Omental fat pad (tissue), 4 donors: ENCODE measurements around the gene MINAR1. TPM values are rescaled to one million over a fixed set of nuclear protein-coding genes. Genes with fewer than 3 reads are reported as not detected.

Experiments
- ATAC-seq: fragments of 150-250 bp; one replicate; pipeline ENCODE4 v1.9.1; 2016; ENCODE audit warnings: mild to moderate bottlenecking, moderate library complexity; ENCODE audit not compliant: low FRiP score
- DNase-seq: peaks from one replicate; pipeline ENCODE4 v3.0.0-alpha.2; 2019; ENCODE audit warnings: low spot score
- CTCF ChIP-seq, 3 donors: fragments of 450-650 bp; IDR thresholded peaks; one replicate each; pipeline ENCODE4 v1.5.1; 2016 to 2017; ENCODE audit warnings: antibody characterized with exemption in 3 of 3, mild to moderate bottlenecking in 3 of 3, moderate library complexity in 2 of 3
- total RNA-seq, 4 donors: library from RNA; depleted of rRNA; stranded (reverse); fragments of >200 nt; gene quantifications; one replicate each; pipeline ENCODE4 v1.1.0, GENCODE V29; 2016

The MINAR1 gene
- total RNA-seq, 4 donors from 2014 or later: 0.24 to 0.47 (median 0.42) TPM

- TF ChIP-seq CTCF (IDR thresholded peaks at IDR 0.05): no peak
- DNase-seq (no peak), ATAC-seq (no peak)
Measured at GRCh38 chr15:79402136-79402535, 30.0 kb upstream of the MINAR1 start.

- no peak for ATAC-seq
- no peak for TF ChIP-seq CTCF (IDR thresholded peaks at IDR 0.05)
- DNase-seq: no peak
Measured at GRCh38 chr15:79403501-79403900, 28.6 kb upstream of the MINAR1 start.

GRCh38 chr15:79406210-79406609 is 25.9 kb upstream of the MINAR1 start:
- ATAC-seq (no peak), DNase-seq (no peak)
- no peak for TF ChIP-seq CTCF (IDR thresholded peaks at IDR 0.05)

DNA sequence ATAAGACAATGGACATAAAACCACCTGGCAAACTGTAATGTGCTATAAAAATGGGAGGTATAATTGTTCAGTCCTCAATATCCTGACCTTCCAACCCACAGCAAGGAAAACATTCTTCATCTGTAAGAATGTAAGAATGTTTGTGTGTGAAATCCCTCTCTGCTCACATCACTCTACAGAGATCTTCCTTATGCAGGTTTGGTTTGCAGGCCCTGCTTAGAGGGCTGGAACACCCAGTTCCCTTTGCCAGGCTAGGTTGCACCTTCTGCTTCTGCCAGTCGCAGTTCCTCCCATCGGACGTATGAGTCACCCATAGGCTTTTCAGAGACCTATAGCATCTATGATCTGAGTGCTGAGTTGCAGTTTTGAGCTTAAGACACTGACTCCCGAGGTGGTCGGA is 24.1 kb upstream of the MINAR1 start:
- TF ChIP-seq CTCF (IDR thresholded peaks at IDR 0.05): no peak
- no peak for DNase-seq
- no peak for ATAC-seq

DNA sequence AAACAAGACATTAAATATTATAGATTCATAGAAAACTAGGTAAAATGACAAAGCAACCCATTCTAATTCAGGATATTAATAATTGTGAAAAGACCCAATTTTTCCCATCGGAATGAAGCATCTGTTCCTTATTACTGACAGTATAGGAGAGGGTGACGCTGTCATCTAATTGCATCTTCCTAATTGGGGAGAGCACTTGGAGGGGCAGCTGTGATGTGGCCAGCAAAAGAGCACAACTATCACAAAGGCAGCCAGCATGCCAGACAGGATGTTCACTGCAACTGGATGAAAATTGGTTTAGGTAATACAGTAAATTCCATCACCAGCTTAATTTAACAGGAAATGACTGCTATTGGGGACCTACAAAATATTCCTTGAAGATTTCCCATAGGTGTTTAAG is 21.9 kb upstream of the MINAR1 start:
- DNase-seq: no peak
- TF ChIP-seq CTCF (IDR thresholded peaks at IDR 0.05): no peak
- no peak for ATAC-seq

DNA sequence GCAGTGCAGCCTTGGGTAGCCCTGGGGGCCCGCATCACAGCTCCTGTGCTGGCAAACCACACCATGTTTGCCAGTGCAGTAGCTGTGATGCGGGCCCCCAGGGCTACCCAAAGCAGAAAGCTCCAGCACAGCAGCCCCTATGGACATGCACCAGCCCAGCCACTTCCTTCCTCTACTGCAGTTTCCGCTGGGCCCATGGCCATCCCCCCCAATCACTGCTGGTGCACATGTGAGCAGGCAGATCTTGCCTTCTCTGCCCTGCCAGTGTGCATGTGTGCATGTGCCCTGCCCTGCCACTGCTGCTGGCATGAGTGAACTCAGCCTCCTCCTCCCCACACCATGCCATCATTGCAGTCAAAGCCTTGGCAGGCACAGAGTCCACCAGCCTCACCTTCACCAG is 20.1 kb upstream of the MINAR1 start:
- no peak for TF ChIP-seq CTCF (IDR thresholded peaks at IDR 0.05)
- DNase-seq (no peak), ATAC-seq (no peak)

DNA sequence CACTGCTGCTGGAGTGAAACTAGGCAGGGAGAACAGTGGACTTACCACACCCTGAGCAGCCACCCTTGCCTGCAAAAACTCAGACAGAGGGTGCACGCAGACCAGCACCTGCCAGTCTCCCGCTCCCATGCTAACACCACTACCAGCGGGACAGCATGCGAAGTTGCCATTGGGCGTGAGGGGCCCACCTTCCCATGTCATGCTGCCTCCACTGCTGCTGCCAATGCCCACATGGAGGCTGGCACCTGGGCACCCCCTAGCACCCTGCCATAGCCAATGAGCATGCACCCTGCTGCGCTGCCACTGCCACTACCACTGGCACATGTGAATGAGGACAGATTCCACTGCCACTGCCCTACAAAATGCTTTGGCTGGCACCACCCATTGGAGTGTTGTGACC is 19.7 kb upstream of the MINAR1 start:
- ATAC-seq: no peak
- DNase-seq: no peak
- TF ChIP-seq CTCF (IDR thresholded peaks at IDR 0.05): no peak
